Prostate gland (tissue), 2 donors: ENCODE data around the gene CLMP.

Source experiments
- CTCF ChIP-seq, 4 experiments: fragments of 200-600 bp in 2 of 4; fragments of 450-650 bp in 2 of 4; sonication (generic) in 2 of 4; IDR thresholded peaks; 1 replicate in 3 of 4; 2 replicates in 1 of 4; pipeline ENCODE4 v1.5.1; 2016 to 2019; ENCODE audit warnings: antibody characterized with exemption in 4 of 4, mild to moderate bottlenecking in 2 of 4, moderate library complexity in 2 of 4
- POLR2AphosphoS5 ChIP-seq: sonication (generic); formaldehyde crosslinking; IDR thresholded peaks from one replicate; pipeline ENCODE4 v1.6.1; 2017; ENCODE audit warnings: antibody characterized with exemption

GRCh38 chr11:123211981-123212380 is 16.9 kb upstream of the CLMP start:
- TF ChIP-seq CTCF (IDR thresholded peaks at IDR 0.05) = no peak
- TF ChIP-seq POLR2AphosphoS5 = no peak
